Measurements from ENCODE around the gene PCGF3. TPM values are rescaled to one million over a fixed set of nuclear protein-coding genes. Genes with fewer than 3 reads are reported as not detected.

Gene PCGF3
- total and polyA plus RNA-seq, 9 of the 15 experiments (the other 6 are each of a cell fraction or from before 2014, with no cell fraction given), result 2.6 to 46.1 (median 20.3) TPM

DNA sequence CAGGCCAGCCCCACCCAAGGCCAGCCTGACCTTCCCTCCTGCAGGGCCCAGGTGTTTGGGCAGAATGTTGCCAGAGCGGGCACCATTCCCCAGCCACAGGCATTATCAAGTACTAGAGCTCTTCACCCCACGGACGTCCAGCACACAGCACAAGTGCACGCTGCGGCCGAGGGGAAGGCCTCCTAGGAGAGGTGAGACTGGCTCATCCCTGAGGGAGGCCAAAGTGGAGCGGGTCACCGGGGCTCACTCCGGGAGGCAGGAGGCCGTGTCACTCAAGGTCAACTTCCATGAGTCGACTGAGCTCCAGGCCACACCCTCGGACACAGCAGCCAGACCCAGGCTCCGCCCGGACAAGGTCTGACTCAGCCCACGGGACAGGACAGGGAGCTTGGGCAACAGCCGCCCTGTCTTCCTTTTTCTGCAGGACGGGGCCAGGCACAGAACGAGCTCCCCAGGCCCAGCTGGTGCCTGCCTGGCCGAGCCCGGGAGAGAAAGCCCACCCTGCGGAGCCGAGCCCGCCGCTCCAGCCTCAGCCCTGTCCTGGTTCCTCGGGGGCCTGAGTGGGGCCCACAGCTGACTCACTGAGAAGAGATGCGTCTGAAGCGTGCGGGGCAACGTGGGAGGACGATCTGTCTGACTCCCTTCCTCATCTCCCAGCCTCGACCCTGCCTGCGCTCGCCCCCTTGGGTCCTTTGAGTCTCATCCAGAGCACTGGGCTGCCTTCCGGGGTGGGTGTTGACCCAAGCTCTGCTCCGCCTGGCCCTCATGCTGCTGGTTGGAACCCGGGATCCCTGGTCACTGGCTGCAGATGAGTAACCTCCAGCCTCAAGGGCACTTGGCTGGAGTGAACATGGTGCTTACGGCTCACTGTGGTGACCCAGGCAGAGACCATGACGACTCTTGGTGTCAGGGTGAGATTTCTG is 18.3 kb upstream of the PCGF3 start (continued):
- TF ChIP-seq, protein P1, sequence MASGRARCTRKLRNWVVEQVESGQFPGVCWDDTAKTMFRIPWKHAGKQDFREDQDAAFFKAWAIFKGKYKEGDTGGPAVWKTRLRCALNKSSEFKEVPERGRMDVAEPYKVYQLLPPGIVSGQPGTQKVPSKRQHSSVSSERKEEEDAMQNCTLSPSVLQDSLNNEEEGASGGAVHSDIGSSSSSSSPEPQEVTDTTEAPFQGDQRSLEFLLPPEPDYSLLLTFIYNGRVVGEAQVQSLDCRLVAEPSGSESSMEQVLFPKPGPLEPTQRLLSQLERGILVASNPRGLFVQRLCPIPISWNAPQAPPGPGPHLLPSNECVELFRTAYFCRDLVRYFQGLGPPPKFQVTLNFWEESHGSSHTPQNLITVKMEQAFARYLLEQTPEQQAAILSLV (tag; IDR thresholded peaks at IDR 0.05), result 0 out of 2 replicates have a peak, but pooled peaks have one; percentile 26
- 0 out of 2 replicates have a peak, but pooled peaks have one; percentile 16 for TF ChIP-seq ZC3H4 (CRISPR knock-in tag; IDR thresholded peaks at IDR 0.05; ENCODE audit: borderline replicate concordance)
- peak; percentile 19; the same call in 1 of the 2 replicates for TF ChIP-seq MAFK (IDR thresholded peaks at IDR 0.05; ENCODE audit: low read length)
- no peak for TF ChIP-seq SETDB1 (IDR thresholded peaks at IDR 0.05; ENCODE audit: low read length)
- peak; percentile 69 for TF ChIP-seq ATF7 (IDR thresholded peaks at IDR 0.05)
- TF ChIP-seq ZNF140 (CRISPR knock-in tag; IDR thresholded peaks at IDR 0.05), result no peak
- TF ChIP-seq, protein P2, sequence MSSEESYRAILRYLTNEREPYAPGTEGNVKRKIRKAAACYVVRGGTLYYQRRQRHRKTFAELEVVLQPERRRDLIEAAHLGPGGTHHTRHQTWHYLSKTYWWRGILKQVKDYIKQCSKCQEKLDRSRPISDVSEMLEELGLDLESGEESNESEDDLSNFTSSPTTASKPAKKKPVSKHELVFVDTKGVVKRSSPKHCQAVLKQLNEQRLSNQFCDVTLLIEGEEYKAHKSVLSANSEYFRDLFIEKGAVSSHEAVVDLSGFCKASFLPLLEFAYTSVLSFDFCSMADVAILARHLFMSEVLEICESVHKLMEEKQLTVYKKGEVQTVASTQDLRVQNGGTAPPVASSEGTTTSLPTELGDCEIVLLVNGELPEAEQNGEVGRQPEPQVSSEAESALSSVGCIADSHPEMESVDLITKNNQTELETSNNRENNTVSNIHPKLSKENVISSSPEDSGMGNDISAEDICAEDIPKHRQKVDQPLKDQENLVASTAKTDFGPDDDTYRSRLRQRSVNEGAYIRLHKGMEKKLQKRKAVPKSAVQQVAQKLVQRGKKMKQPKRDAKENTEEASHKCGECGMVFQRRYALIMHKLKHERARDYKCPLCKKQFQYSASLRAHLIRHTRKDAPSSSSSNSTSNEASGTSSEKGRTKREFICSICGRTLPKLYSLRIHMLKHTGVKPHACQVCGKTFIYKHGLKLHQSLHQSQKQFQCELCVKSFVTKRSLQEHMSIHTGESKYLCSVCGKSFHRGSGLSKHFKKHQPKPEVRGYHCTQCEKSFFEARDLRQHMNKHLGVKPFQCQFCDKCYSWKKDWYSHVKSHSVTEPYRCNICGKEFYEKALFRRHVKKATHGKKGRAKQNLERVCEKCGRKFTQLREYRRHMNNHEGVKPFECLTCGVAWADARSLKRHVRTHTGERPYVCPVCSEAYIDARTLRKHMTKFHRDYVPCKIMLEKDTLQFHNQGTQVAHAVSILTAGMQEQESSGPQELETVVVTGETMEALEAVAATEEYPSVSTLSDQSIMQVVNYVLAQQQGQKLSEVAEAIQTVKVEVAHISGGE (CRISPR knock-in tag; IDR thresholded peaks at IDR 0.05), result peak in 1 of 3 experiments; percentile 26; a peak in 1 of 6 replicates
- TF ChIP-seq, protein P3, sequence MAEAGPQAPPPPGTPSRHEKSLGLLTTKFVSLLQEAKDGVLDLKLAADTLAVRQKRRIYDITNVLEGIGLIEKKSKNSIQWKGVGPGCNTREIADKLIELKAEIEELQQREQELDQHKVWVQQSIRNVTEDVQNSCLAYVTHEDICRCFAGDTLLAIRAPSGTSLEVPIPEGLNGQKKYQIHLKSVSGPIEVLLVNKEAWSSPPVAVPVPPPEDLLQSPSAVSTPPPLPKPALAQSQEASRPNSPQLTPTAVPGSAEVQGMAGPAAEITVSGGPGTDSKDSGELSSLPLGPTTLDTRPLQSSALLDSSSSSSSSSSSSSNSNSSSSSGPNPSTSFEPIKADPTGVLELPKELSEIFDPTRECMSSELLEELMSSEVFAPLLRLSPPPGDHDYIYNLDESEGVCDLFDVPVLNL (CRISPR knock-in tag; IDR thresholded peaks at IDR 0.05; ENCODE audit: low read depth), result 0 out of 2 replicates have a peak, but pooled peaks have one; percentile 24
- peak in 1 of 2 experiments; percentile 76; a peak in 3 of 4 replicates for TF ChIP-seq RCOR1 (IDR thresholded peaks at IDR 0.05; ENCODE audit: borderline replicate concordance in 1 of 2, low read depth in 2 of 2, low read length in 2 of 2)
- TF ChIP-seq JUND (IDR thresholded peaks at IDR 0.05; ENCODE audit: borderline replicate concordance, low read depth, low read length), result peak; percentile 87
- TF ChIP-seq JUND (tag; IDR thresholded peaks at IDR 0.05; ENCODE audit: borderline replicate concordance, low read depth, low read length), result peak; percentile 88; the same call in 2 of the 3 replicates
- 0 out of 2 replicates have a peak, but pooled peaks have one; percentile 15 for TF ChIP-seq HLTF (IDR thresholded peaks at IDR 0.05)
- TF ChIP-seq, protein P4, sequence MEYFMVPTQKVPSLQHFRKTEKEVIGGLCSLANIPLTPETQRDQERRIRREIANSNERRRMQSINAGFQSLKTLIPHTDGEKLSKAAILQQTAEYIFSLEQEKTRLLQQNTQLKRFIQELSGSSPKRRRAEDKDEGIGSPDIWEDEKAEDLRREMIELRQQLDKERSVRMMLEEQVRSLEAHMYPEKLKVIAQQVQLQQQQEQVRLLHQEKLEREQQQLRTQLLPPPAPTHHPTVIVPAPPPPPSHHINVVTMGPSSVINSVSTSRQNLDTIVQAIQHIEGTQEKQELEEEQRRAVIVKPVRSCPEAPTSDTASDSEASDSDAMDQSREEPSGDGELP (CRISPR knock-in tag; IDR thresholded peaks at IDR 0.05; ENCODE audit: borderline replicate concordance), result peak; percentile 90
- peak; percentile 40; the same call in 1 of the 2 replicates for TF ChIP-seq FOXK1 (CRISPR knock-in tag; IDR thresholded peaks at IDR 0.05; ENCODE audit: borderline replicate concordance)
- no peak for TF ChIP-seq XRCC4 (IDR thresholded peaks at IDR 0.05; ENCODE audit: extremely low read depth, insufficient read depth, insufficient read length)
- TF ChIP-seq ZKSCAN1 (IDR thresholded peaks at IDR 0.05; ENCODE audit: low read depth, low read length), result no peak; the same call in 1 of the 2 replicates
- TF ChIP-seq LEF1 (IDR thresholded peaks at IDR 0.05), result peak; percentile 59; the same call in 1 of the 2 replicates
- TF ChIP-seq FOXK2 (conservative IDR thresholded peaks at IDR 0.05 in 1 of 2, IDR thresholded peaks at IDR 0.05 in 1 of 2; ENCODE audit: low read depth in 2 of 2), result peak; percentile 34 to 82; a peak in 2 of 4 replicates
- TF ChIP-seq MAZ (CRISPR knock-in tag; conservative IDR thresholded peaks at IDR 0.05 in 1 of 2, IDR thresholded peaks at IDR 0.05 in 1 of 2), result peak; percentile 29 to 50; a peak in 1 of 4 replicates

Data from K562 (cell line).